K562 (cell line): ENCODE data around the gene MGAM2. TPM values are rescaled to one million over a fixed set of nuclear protein-coding genes. Genes with fewer than 3 reads are reported as not detected.

Experiments
- ATAC-seq: fragments of 200-7000 bp; cut with Tn5 transposase; 3 replicates; pipeline ENCODE4 v1.9.1; 2020; ENCODE audit warnings: moderate library complexity
- BruUV-seq: library from RNA; stranded (reverse); fragments of 400-500 nt; replicated peaks from 2 replicates; lab custom pipeline; 2021; lab: Mats Ljungman, UMichigan
- CTCF ChIA-PET: fragments of 300-600 bp; formaldehyde crosslinking; extraction: SDS; loops from one replicate; lab custom pipeline; 2021; ENCODE audit warnings: low intra/inter-chr PET ratio; lab: Yijun Ruan, JAX
- POLR2A ChIA-PET: fragments of 300-600, 350-650 bp; sonication (Branson Sonifier 250); formaldehyde crosslinking; extraction: SDS; loops from one replicate; lab custom pipeline; 2021; ENCODE audit warnings: antibody characterized with exemption, inconsistent platforms; lab: Yijun Ruan, JAX
- DNase-seq, 4 experiments: peaks; one replicate each; pipeline versions ENCODE4 v3.0.0 to v3.0.0-alpha.2; 2011 to 2018; ENCODE audit warnings: low spot score in 3 of 4, mixed read lengths in 3 of 4; ENCODE audit errors: extremely low read depth in 1 of 4
- FAIRE-seq: peaks from 2 replicates; lab custom pipeline; 2011; peaks lifted over from hg19 to GRCh38; lab: Jason Lieb, UNC
- H2AFZ ChIP-seq: 2 replicates; pipeline ENCODE4 v1.6.0; 2011; ENCODE audit warnings: low read depth, low read length, control low read depth, inconsistent platforms
- H3K27ac ChIP-seq: fragments of 200-600 bp; 3 replicates; pipeline ENCODE4 v1.8.0; 2011; ENCODE audit warnings: low read depth, mild to moderate bottlenecking, control low read depth, inconsistent platforms, low read length, moderate library complexity, mixed read lengths; ENCODE audit errors: extremely low read depth
- H3K27me3 ChIP-seq, 2 experiments: fragments of 300-600 bp in 1 of 2; 2 replicates in 1 of 2; 3 replicates in 1 of 2; pipeline versions ENCODE4 v1.6.0 to v1.8.0; 2011; ENCODE audit warnings: inconsistent platforms in 2 of 2, low read length in 2 of 2, mild to moderate bottlenecking in 1 of 2, mixed read lengths in 1 of 2, moderate library complexity in 1 of 2; ENCODE audit not compliant: control insufficient read depth in 2 of 2, insufficient read depth in 2 of 2
- H3K36me3 ChIP-seq: fragments of 300-600 bp; 3 replicates; pipeline ENCODE4 v1.8.0; 2011; ENCODE audit warnings: mild to moderate bottlenecking, low read length, inconsistent platforms; ENCODE audit not compliant: control insufficient read depth, insufficient read depth
- H3K4me1 ChIP-seq, 2 experiments: fragments of 200-600 bp in 1 of 2; replicated peaks in 1 of 2; 2 replicates in 1 of 2; 3 replicates in 1 of 2; pipeline versions ENCODE4 v1.5.1 to v1.8.0; 2011; ENCODE audit warnings: inconsistent platforms in 2 of 2, low read length in 2 of 2, mild to moderate bottlenecking in 1 of 2, mixed read lengths in 1 of 2, moderate library complexity in 1 of 2; ENCODE audit not compliant: control insufficient read depth in 2 of 2, insufficient read depth in 2 of 2
- H3K4me2 ChIP-seq: 2 replicates; pipeline ENCODE4 v1.6.1; 2011; ENCODE audit warnings: low read length, control low read depth, inconsistent platforms, mixed read lengths; ENCODE audit not compliant: insufficient read depth
- H3K4me3 ChIP-seq: fragments of 200-600 bp; sonication (generic), shearing (Covaris generic); 2 replicates; pipeline ENCODE4 v1.5.1; 2016; ENCODE audit warnings: control low read depth, inconsistent platforms
- H3K79me2 ChIP-seq: fragments of 200-600 bp; 3 replicates; pipeline ENCODE4 v1.8.0; 2011; ENCODE audit warnings: low read length, inconsistent platforms; ENCODE audit not compliant: control insufficient read depth, insufficient read depth
- H3K9ac ChIP-seq, 2 experiments: 2 replicates each; pipeline versions ENCODE4 v1.6.0 to v1.6.1; 2011; ENCODE audit warnings: low read depth in 2 of 2, low read length in 2 of 2, control low read depth in 1 of 2, inconsistent platforms in 1 of 2, mild to moderate bottlenecking in 1 of 2, mixed read lengths in 1 of 2; ENCODE audit not compliant: insufficient read depth in 1 of 2
- H3K9me1 ChIP-seq: one replicate; pipeline ENCODE4 v1.6.0; 2011; ENCODE audit warnings: inconsistent platforms, mild to moderate bottlenecking, low read length, moderate library complexity; ENCODE audit not compliant: control insufficient read depth, insufficient read depth
- H3K9me3 ChIP-seq: replicated peaks from 2 replicates; pipeline ENCODE4 v1.5.1; 2011; ENCODE audit warnings: low read depth, low read length, inconsistent platforms; ENCODE audit not compliant: control insufficient read depth, insufficient read depth
- H4K20me1 ChIP-seq: replicated peaks from 2 replicates; pipeline ENCODE4 v1.6.1; 2011; ENCODE audit warnings: low read length, inconsistent platforms, mixed read lengths; ENCODE audit not compliant: control insufficient read depth, insufficient read depth
- CCNT2 ChIP-seq: IDR thresholded peaks from 2 replicates; pipeline ENCODE4 v1.6.1; 2011; ENCODE audit warnings: borderline replicate concordance, low read depth, mild to moderate bottlenecking, moderate library complexity, mixed read lengths, low read length; ENCODE audit not compliant: insufficient read length; ENCODE audit errors: extremely low read depth
- DEAF1 ChIP-seq: fragments of 450-650 bp; formaldehyde crosslinking; IDR thresholded peaks from 2 replicates; pipeline ENCODE4 v1.4.0; 2020; ENCODE audit warnings: mild to moderate bottlenecking, moderate library complexity
- E4F1 ChIP-seq: fragments of 250-450 bp; sonication (Bioruptor Pico); IDR thresholded peaks from 2 replicates; pipeline ENCODE4 v1.5.0; 2021; ENCODE audit warnings: mild to moderate bottlenecking, borderline replicate concordance
- MTA1 ChIP-seq: fragments of 450-650 bp; IDR thresholded peaks from 2 replicates; pipeline ENCODE4 v1.6.1; 2017; ENCODE audit warnings: borderline replicate concordance
- RAD21 ChIP-seq, 2 experiments: fragments of 250-450 bp in 1 of 2; fragments of 450-650 bp in 1 of 2; sonication (Bioruptor Pico) in 1 of 2; formaldehyde crosslinking in 1 of 2; IDR thresholded peaks in 1 of 2; conservative IDR thresholded peaks in 1 of 2; 2 replicates each; pipeline versions ENCODE4 v1.4.0 to v1.8.0; 2020 to 2022; ENCODE audit warnings: mild to moderate bottlenecking in 2 of 2, moderate library complexity in 1 of 2
- ZNF134 ChIP-seq: fragments of 250-450 bp; sonication (Bioruptor Pico); conservative IDR thresholded peaks from 2 replicates; pipeline ENCODE4 v1.4.0; 2020
- ZNF41 ChIP-seq: fragments of 250-450 bp; sonication (Bioruptor Pico); conservative IDR thresholded peaks from 2 replicates; pipeline ENCODE4 v1.4.0; 2020; ENCODE audit warnings: mild to moderate bottlenecking
- ZNF57 ChIP-seq: fragments of 450-650 bp; formaldehyde crosslinking; IDR thresholded peaks from 2 replicates; pipeline ENCODE4 v1.4.0; 2020; ENCODE audit warnings: mild to moderate bottlenecking, moderate library complexity
- in situ Hi-C: fragments of 300-500 bp; cut with MboI; formaldehyde crosslinking; loops from 4 replicates; pipeline ENCODE4 v1.15.0; 2018; ENCODE audit warnings: inconsistent platforms, mixed read lengths
- intact Hi-C: fragments of 100-400 bp; cut with micrococcal nuclease; formaldehyde crosslinking; loops from 2 replicates; pipeline ENCODE4 v1.14.2; 2022
- polyA plus RNA-seq, 8 experiments: library from polyadenylated mRNA; depleted of rRNA in 4 of 8; stranded (reverse) in 5 of 8; unstranded in 3 of 8; fragments of >200 nt; fragmentation: Nextera tagmentation in 2 of 8; fragmentation: Illumina TruSeq in 1 of 8; extraction: Ambion mirVana in 2 of 8; extraction: Trizol in 1 of 8; gene quantifications; 2 replicates each; pipeline versions ENCODE4 v1.2.1 to v1.2.3, GENCODE V29; 2011 to 2014; ENCODE audit warnings: inconsistent platforms in 1 of 8, missing spikeins in 1 of 8
- total RNA-seq, 7 experiments: library from RNA; depleted of rRNA in 6 of 7; stranded (reverse); fragments of >200 nt in 6 of 7; fragmentation: Illumina TruSeq in 2 of 7; extraction: Trizol in 2 of 7; gene quantifications; 2 replicates each; pipeline versions ENCODE4 v1.2.1 to v1.2.3, GENCODE V29; 2011 to 2021; ENCODE audit warnings: low replicate concordance in 1 of 7
- TF ChIP-seq, protein P1 (sequence below), 3 experiments: IDR thresholded peaks in 2 of 3; conservative IDR thresholded peaks in 1 of 3; 2 replicates each; pipeline ENCODE4 v1.5.1; 2011 to 2012; ENCODE audit warnings: low read length in 3 of 3, mild to moderate bottlenecking in 3 of 3, control low read depth in 2 of 3, improper control_type of control experiment in 1 of 3, inconsistent platforms in 1 of 3, low read depth in 1 of 3, mixed read lengths in 1 of 3, moderate library complexity in 1 of 3; ENCODE audit not compliant: insufficient read depth in 2 of 3

The MGAM2 gene
- total and polyA plus RNA-seq, 9 of the 15 experiments (the other 6 are each of a cell fraction or from before 2014, with no cell fraction given) = 0.03 TPM; not detected in 8

DNA sequence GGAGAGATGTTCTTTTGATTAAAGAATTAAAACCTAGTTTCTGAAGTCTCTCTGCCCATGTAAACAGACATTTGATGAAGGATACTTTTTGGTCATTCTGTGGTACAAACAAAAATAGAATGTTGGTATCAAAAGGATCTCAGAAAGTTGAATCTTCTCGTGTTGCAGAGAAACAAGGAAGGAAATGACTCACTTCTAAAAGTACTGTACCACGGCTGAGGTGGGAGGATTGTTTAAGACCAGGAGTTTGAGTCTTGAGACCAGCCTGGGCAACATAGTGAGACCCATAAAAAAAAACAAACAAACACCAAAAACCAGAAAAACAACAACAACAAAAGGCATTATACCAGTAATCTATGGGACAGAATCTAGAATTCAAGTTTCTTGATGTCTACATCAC, 76.6 kb downstream of the MGAM2 start (continued):
- TF ChIP-seq ZNF41 (CRISPR knock-in tag) (no peak), ZNF57 (CRISPR knock-in tag) (no peak), MTA1 (no peak), E4F1 (CRISPR knock-in tag) (no peak), ZNF134 (CRISPR knock-in tag) (no peak)

GRCh38 chr7:142188846-142189245, 77.3 kb downstream of the MGAM2 start:
- Histone ChIP-seq H3K36me3 (no peaks in the 10 kb centered on the region), H3K9ac (no peak overlapping the region), H2AFZ (no peak overlapping the region), H3K9me1 (no peaks in the 10 kb centered on the region), H3K79me2 (no peaks in the 10 kb centered on the region), H3K27ac (no peak overlapping the region), H3K27me3 (no peaks in the 10 kb centered on the region), H3K4me2 (no peak overlapping the region), H3K9me3 (no peaks in the 10 kb centered on the region), H3K4me3 (no peak overlapping the region), H4K20me1 (no peaks in the 10 kb centered on the region), H3K4me1 (no peaks in the 10 kb centered on the region)
- CTCF ChIA-PET = no interaction called here
- 0 out of 2 replicates have a peak, but pooled peaks have one; percentile 9 for TF ChIP-seq DEAF1
- TF ChIP-seq, protein P1, sequence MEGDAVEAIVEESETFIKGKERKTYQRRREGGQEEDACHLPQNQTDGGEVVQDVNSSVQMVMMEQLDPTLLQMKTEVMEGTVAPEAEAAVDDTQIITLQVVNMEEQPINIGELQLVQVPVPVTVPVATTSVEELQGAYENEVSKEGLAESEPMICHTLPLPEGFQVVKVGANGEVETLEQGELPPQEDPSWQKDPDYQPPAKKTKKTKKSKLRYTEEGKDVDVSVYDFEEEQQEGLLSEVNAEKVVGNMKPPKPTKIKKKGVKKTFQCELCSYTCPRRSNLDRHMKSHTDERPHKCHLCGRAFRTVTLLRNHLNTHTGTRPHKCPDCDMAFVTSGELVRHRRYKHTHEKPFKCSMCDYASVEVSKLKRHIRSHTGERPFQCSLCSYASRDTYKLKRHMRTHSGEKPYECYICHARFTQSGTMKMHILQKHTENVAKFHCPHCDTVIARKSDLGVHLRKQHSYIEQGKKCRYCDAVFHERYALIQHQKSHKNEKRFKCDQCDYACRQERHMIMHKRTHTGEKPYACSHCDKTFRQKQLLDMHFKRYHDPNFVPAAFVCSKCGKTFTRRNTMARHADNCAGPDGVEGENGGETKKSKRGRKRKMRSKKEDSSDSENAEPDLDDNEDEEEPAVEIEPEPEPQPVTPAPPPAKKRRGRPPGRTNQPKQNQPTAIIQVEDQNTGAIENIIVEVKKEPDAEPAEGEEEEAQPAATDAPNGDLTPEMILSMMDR (IDR thresholded peaks at IDR 0.05 in 2 of 3, conservative IDR thresholded peaks at IDR 0.05 in 1 of 3; ENCODE audit: insufficient read depth in 2 of 3, low read depth in 1 of 3, low read length in 3 of 3) = peak in 1 of 3 experiments; percentile 23; a peak in 1 of 6 replicates
- TF ChIP-seq CCNT2 = no peak
- peak; percentile 31 to 41; a peak in 2 of 4 replicates for TF ChIP-seq RAD21 (CRISPR knock-in tag; conservative IDR thresholded peaks at IDR 0.05 in 1 of 2, IDR thresholded peaks at IDR 0.05 in 1 of 2)
- FAIRE-seq (no peak), ATAC-seq (no peak), DNase-seq (no peak)
- in situ Hi-C loops = no loop called here
- intact Hi-C loops = loop anchor here (1.0 kb wide), 1 partner anchor 213 kb away; no protein-coding TSS in a partner anchor
- no TSS peak for BruUV-seq
- POLR2A ChIA-PET = no interaction called here
